ENCODE measurements around the gene NRROS.

The NRROS gene

GRCh38 chr3:196694202-196694638, 54.7 kb downstream of the NRROS start:
- H3K4me3 Mint-ChIP-seq = no peak overlapping the region
- H3K27ac Mint-ChIP-seq = peak overlapping the region; percentile 78
- H3K4me1 Mint-ChIP-seq (ENCODE audit: low read depth) = peaks cover 10% of the 10 kb centered on the region
- no peaks in the 10 kb centered on the region for H3K36me3 Mint-ChIP-seq (ENCODE audit: low read depth)
- H3K27me3 Mint-ChIP-seq (ENCODE audit: low read depth) = no peaks in the 10 kb centered on the region
- peak; percentile 14 for DNase-seq (ENCODE audit: low spot score)
- H3K9me3 Mint-ChIP-seq = no peaks in the 10 kb centered on the region

GRCh38 chr3:196694941-196695848, 55.7 kb downstream of the NRROS start:
- Mint-ChIP-seq H3K36me3 (ENCODE audit: low read depth) (no peaks in the 10 kb centered on the region), H3K4me1 (ENCODE audit: low read depth) (peaks cover 10% of the 10 kb centered on the region), H3K4me3 (no peak overlapping the region), H3K27me3 (ENCODE audit: low read depth) (no peaks in the 10 kb centered on the region), H3K9me3 (no peaks in the 10 kb centered on the region), H3K27ac (peak overlapping the region; percentile 71)
- DNase-seq (ENCODE audit: low spot score) = peak; percentile 28

GRCh38 chr3:196695849-196696226, 56.3 kb downstream of the NRROS start:
- Mint-ChIP-seq H3K4me1 (ENCODE audit: low read depth) (peaks cover 10% of the 10 kb centered on the region), H3K27me3 (ENCODE audit: low read depth) (no peaks in the 10 kb centered on the region), H3K9me3 (no peaks in the 10 kb centered on the region), H3K36me3 (ENCODE audit: low read depth) (no peaks in the 10 kb centered on the region), H3K4me3 (no peak overlapping the region), H3K27ac (peak overlapping the region; percentile 71)
- no peak for DNase-seq (ENCODE audit: low spot score)

GRCh38 chr3:196697270-196697669, 57.8 kb downstream of the NRROS start:
- DNase-seq (ENCODE audit: low spot score) = no peak
- no peaks in the 10 kb centered on the region for H3K9me3 Mint-ChIP-seq
- no peak overlapping the region for H3K27ac Mint-ChIP-seq
- no peak overlapping the region for H3K4me3 Mint-ChIP-seq
- no peaks in the 10 kb centered on the region for H3K27me3 Mint-ChIP-seq (ENCODE audit: low read depth)
- peaks cover 8% of the 10 kb centered on the region for H3K4me1 Mint-ChIP-seq (ENCODE audit: low read depth)
- H3K36me3 Mint-ChIP-seq (ENCODE audit: low read depth) = no peaks in the 10 kb centered on the region

GRCh38 chr3:196699749-196700148, 60.3 kb downstream of the NRROS start:
- no peaks in the 10 kb centered on the region for H3K36me3 Mint-ChIP-seq (ENCODE audit: low read depth)
- H3K27me3 Mint-ChIP-seq (ENCODE audit: low read depth) = no peaks in the 10 kb centered on the region
- H3K9me3 Mint-ChIP-seq = no peaks in the 10 kb centered on the region
- DNase-seq (ENCODE audit: low spot score) = no peak
- no peak overlapping the region for H3K27ac Mint-ChIP-seq
- peaks cover 2% of the 10 kb centered on the region for H3K4me1 Mint-ChIP-seq (ENCODE audit: low read depth)
- H3K4me3 Mint-ChIP-seq = no peak overlapping the region

GRCh38 chr3:196700801-196701200, 61.3 kb downstream of the NRROS start:
- no peak overlapping the region for H3K4me3 Mint-ChIP-seq
- H3K27ac Mint-ChIP-seq = no peak overlapping the region
- H3K27me3 Mint-ChIP-seq (ENCODE audit: low read depth) = no peaks in the 10 kb centered on the region
- no peaks in the 10 kb centered on the region for H3K9me3 Mint-ChIP-seq
- H3K36me3 Mint-ChIP-seq (ENCODE audit: low read depth) = no peaks in the 10 kb centered on the region
- DNase-seq (ENCODE audit: low spot score) = no peak
- H3K4me1 Mint-ChIP-seq (ENCODE audit: low read depth) = peaks cover 2% of the 10 kb centered on the region

GRCh38 chr3:196706327-196706726, 66.8 kb downstream of the NRROS start:
- H3K4me3 Mint-ChIP-seq = no peak overlapping the region
- no peaks in the 10 kb centered on the region for H3K27me3 Mint-ChIP-seq (ENCODE audit: low read depth)
- no peaks in the 10 kb centered on the region for H3K9me3 Mint-ChIP-seq
- H3K4me1 Mint-ChIP-seq (ENCODE audit: low read depth) = peaks cover 16% of the 10 kb centered on the region
- H3K36me3 Mint-ChIP-seq (ENCODE audit: low read depth) = peaks cover 4% of the 10 kb centered on the region
- H3K27ac Mint-ChIP-seq = no peak overlapping the region
- DNase-seq (ENCODE audit: low spot score) = no peak

- Mint-ChIP-seq H3K27ac (no peak overlapping the region), H3K9me3 (no peaks in the 10 kb centered on the region), H3K4me1 (ENCODE audit: low read depth) (peaks cover 20% of the 10 kb centered on the region), H3K36me3 (ENCODE audit: low read depth) (peaks cover 4% of the 10 kb centered on the region), H3K4me3 (no peak overlapping the region), H3K27me3 (ENCODE audit: low read depth) (no peaks in the 10 kb centered on the region)
- no peak for DNase-seq (ENCODE audit: low spot score)
Measured at GRCh38 chr3:196706731-196707130, 67.2 kb downstream of the NRROS start.

- Mint-ChIP-seq H3K4me3 (no peak overlapping the region), H3K9me3 (no peaks in the 10 kb centered on the region), H3K27me3 (ENCODE audit: low read depth) (no peaks in the 10 kb centered on the region), H3K27ac (no peak overlapping the region), H3K36me3 (ENCODE audit: low read depth) (peaks cover 4% of the 10 kb centered on the region), H3K4me1 (ENCODE audit: low read depth) (peaks cover 21% of the 10 kb centered on the region)
- DNase-seq (ENCODE audit: low spot score) = no peak
Measured at GRCh38 chr3:196707566-196707965, 68.1 kb downstream of the NRROS start.

- H3K36me3 Mint-ChIP-seq (ENCODE audit: low read depth) = peaks cover 7% of the 10 kb centered on the region
Measured at GRCh38 chr3:196708467-196708866, 69.0 kb downstream of the NRROS start.

More at GRCh38 chr3:196708467-196708866, 69.0 kb downstream of the NRROS start:
- no peak overlapping the region for H3K4me3 Mint-ChIP-seq
- no peaks in the 10 kb centered on the region for H3K27me3 Mint-ChIP-seq (ENCODE audit: low read depth)
- no peak overlapping the region for H3K27ac Mint-ChIP-seq
- H3K9me3 Mint-ChIP-seq = no peaks in the 10 kb centered on the region
- DNase-seq (ENCODE audit: low spot score) = no peak
- H3K4me1 Mint-ChIP-seq (ENCODE audit: low read depth) = peaks cover 25% of the 10 kb centered on the region

Data from T-helper 2 cell treated with Interferon-gamma antibody and Interleukin-4, amounts not matched to agents 5 μg/mL and 100 μg/mL, for 36 hours (primary cell).